HEK293 (cell line): ENCODE measurements around the gene NECAP2.
A peak's percentile ranks its signal among the peaks of the same experiment; 100 is the strongest.

Source experiments
- GLI2 ChIP-seq: fragments of 450-650 bp; formaldehyde crosslinking; IDR thresholded peaks from 2 replicates; pipeline ENCODE4; 2017; ENCODE audit warnings: missing biosample characterization, missing genetic modification characterization, low read depth, borderline replicate concordance
- RBAK ChIP-seq: fragments of 450-650 bp; formaldehyde crosslinking; IDR thresholded peaks from 2 replicates; pipeline ENCODE4 v1.5.1; 2016; ENCODE audit warnings: missing biosample characterization, missing genetic modification characterization
- REPIN1 ChIP-seq: fragments of 450-650 bp; formaldehyde crosslinking; IDR thresholded peaks from 2 replicates; pipeline ENCODE4 v1.5.1; 2017; ENCODE audit warnings: missing biosample characterization, missing genetic modification characterization, low read depth
- SP2 ChIP-seq: fragments of 450-650 bp; formaldehyde crosslinking; IDR thresholded peaks from 2 replicates; pipeline ENCODE4 v1.5.1; 2016; ENCODE audit warnings: missing biosample characterization, missing genetic modification characterization
- SP3 ChIP-seq: fragments of 450-650 bp; formaldehyde crosslinking; IDR thresholded peaks from 2 replicates; pipeline ENCODE4 v1.5.1; 2016; ENCODE audit warnings: missing biosample characterization, missing genetic modification characterization
- ZBTB21 ChIP-seq: fragments of 450-650 bp; formaldehyde crosslinking; IDR thresholded peaks from 2 replicates; pipeline ENCODE4 v1.5.1; 2017; ENCODE audit warnings: missing biosample characterization, missing genetic modification characterization
- ZEB2 ChIP-seq: fragments of 450-650 bp; formaldehyde crosslinking; IDR thresholded peaks from 2 replicates; pipeline ENCODE4 v1.5.1; 2016; ENCODE audit warnings: missing biosample characterization, missing genetic modification characterization
- ZNF140 ChIP-seq: fragments of 450-650 bp; formaldehyde crosslinking; IDR thresholded peaks from 2 replicates; pipeline ENCODE4 v1.5.1; 2016; ENCODE audit warnings: missing biosample characterization, missing genetic modification characterization
- ZNF155 ChIP-seq: fragments of 450-650 bp; formaldehyde crosslinking; IDR thresholded peaks from 2 replicates; pipeline ENCODE4 v1.5.1; 2016; ENCODE audit warnings: missing biosample characterization, missing genetic modification characterization
- ZNF24 ChIP-seq: fragments of 450-650 bp; formaldehyde crosslinking; IDR thresholded peaks from 2 replicates; pipeline ENCODE4 v1.5.1; 2016; ENCODE audit warnings: missing biosample characterization, missing genetic modification characterization
- ZNF341 ChIP-seq: fragments of 450-650 bp; formaldehyde crosslinking; IDR thresholded peaks from 2 replicates; pipeline ENCODE4; 2016; ENCODE audit warnings: low read depth, missing biosample characterization, missing genetic modification characterization
- ZNF394 ChIP-seq: fragments of 450-650 bp; formaldehyde crosslinking; IDR thresholded peaks from 2 replicates; pipeline ENCODE4 v1.5.1; 2016; ENCODE audit warnings: missing biosample characterization, missing genetic modification characterization, mild to moderate bottlenecking, moderate library complexity, borderline replicate concordance
- ZNF501 ChIP-seq: fragments of 450-650 bp; formaldehyde crosslinking; IDR thresholded peaks from 2 replicates; pipeline ENCODE4 v1.5.1; 2016; ENCODE audit warnings: missing biosample characterization, missing genetic modification characterization
- ZNF514 ChIP-seq: fragments of 450-650 bp; formaldehyde crosslinking; IDR thresholded peaks from 2 replicates; pipeline ENCODE4 v1.5.1; 2016; ENCODE audit warnings: missing biosample characterization, missing genetic modification characterization
- ZNF558 ChIP-seq: fragments of 450-650 bp; formaldehyde crosslinking; IDR thresholded peaks from 2 replicates; pipeline ENCODE4 v1.5.1; 2016; ENCODE audit warnings: missing biosample characterization, missing genetic modification characterization
- ZNF654 ChIP-seq: fragments of 450-650 bp; formaldehyde crosslinking; IDR thresholded peaks from 2 replicates; pipeline ENCODE4 v1.5.1; 2016; ENCODE audit warnings: low read depth, missing biosample characterization, missing genetic modification characterization
- ZNF76 ChIP-seq: fragments of 450-650 bp; formaldehyde crosslinking; IDR thresholded peaks from 2 replicates; pipeline ENCODE4; 2016; ENCODE audit warnings: low read depth, missing biosample characterization, missing genetic modification characterization, borderline replicate concordance
- TF ChIP-seq, protein P1 (sequence below): fragments of 450-650 bp; formaldehyde crosslinking; IDR thresholded peaks from 2 replicates; pipeline ENCODE4 v1.5.1; 2016; ENCODE audit warnings: missing biosample characterization, missing genetic modification characterization
- TF ChIP-seq, protein P2 (sequence below): fragments of 450-650 bp; formaldehyde crosslinking; IDR thresholded peaks from 2 replicates; pipeline ENCODE4 v1.5.1; 2016; ENCODE audit warnings: missing biosample characterization, missing genetic modification characterization
- TF ChIP-seq, protein P3 (sequence below): fragments of 450-650 bp; formaldehyde crosslinking; IDR thresholded peaks from 2 replicates; pipeline ENCODE4 v1.5.1; 2016; ENCODE audit warnings: missing biosample characterization, missing genetic modification characterization
- TF ChIP-seq, protein P4 (sequence below): fragments of 450-650 bp; formaldehyde crosslinking; IDR thresholded peaks from 2 replicates; pipeline ENCODE4 v1.5.1; 2016; ENCODE audit warnings: missing biosample characterization, missing genetic modification characterization
- TF ChIP-seq, protein P5 (sequence below): fragments of 450-650 bp; formaldehyde crosslinking; IDR thresholded peaks from 2 replicates; pipeline ENCODE4; 2016; ENCODE audit warnings: missing biosample characterization, missing genetic modification characterization
- TF ChIP-seq, protein P6 (sequence below): fragments of 450-650 bp; formaldehyde crosslinking; IDR thresholded peaks from 2 replicates; pipeline ENCODE4 v1.5.1; 2016; ENCODE audit warnings: missing biosample characterization, missing genetic modification characterization, borderline replicate concordance

Gene NECAP2

DNA sequence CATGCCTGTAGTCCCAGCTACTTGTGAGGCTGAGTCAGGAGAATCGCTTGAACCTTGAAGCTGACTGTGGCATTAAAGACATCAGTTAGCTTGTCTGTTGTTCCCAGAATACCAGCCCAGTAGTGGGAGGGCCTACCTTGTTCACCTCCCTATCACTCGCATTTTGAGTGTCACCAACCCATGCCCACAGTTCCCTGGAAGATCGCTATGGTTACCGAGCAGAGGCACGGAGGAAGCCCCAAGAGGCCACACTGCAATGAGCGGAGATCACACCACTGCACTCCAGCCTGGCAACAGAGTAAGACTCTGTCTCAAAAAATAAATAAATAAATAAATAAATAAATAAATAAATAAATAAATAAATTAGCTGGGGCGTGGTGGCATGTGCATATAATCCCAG, 52.4 kb downstream of the NECAP2 start (continued):
- TF ChIP-seq, protein P1, sequence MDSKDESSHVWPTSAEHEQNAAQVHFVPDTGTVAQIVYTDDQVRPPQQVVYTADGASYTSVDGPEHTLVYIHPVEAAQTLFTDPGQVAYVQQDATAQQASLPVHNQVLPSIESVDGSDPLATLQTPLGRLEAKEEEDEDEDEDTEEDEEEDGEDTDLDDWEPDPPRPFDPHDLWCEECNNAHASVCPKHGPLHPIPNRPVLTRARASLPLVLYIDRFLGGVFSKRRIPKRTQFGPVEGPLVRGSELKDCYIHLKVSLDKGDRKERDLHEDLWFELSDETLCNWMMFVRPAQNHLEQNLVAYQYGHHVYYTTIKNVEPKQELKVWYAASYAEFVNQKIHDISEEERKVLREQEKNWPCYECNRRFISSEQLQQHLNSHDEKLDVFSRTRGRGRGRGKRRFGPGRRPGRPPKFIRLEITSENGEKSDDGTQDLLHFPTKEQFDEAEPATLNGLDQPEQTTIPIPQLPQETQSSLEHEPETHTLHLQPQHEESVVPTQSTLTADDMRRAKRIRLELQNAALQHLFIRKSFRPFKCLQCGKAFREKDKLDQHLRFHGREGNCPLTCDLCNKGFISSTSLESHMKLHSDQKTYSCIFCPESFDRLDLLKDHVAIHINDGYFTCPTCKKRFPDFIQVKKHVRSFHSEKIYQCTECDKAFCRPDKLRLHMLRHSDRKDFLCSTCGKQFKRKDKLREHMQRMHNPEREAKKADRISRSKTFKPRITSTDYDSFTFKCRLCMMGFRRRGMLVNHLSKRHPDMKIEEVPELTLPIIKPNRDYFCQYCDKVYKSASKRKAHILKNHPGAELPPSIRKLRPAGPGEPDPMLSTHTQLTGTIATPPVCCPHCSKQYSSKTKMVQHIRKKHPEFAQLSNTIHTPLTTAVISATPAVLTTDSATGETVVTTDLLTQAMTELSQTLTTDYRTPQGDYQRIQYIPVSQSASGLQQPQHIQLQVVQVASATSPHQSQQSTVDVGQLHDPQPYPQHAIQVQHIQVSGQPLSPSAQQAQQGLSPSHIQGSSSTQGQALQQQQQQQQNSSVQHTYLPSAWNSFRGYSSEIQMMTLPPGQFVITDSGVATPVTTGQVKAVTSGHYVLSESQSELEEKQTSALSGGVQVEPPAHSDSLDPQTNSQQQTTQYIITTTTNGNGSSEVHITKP (tag by site-specific recombination) = peak; percentile 28; the same call in 1 of the 2 replicates
- TF ChIP-seq, protein P2, sequence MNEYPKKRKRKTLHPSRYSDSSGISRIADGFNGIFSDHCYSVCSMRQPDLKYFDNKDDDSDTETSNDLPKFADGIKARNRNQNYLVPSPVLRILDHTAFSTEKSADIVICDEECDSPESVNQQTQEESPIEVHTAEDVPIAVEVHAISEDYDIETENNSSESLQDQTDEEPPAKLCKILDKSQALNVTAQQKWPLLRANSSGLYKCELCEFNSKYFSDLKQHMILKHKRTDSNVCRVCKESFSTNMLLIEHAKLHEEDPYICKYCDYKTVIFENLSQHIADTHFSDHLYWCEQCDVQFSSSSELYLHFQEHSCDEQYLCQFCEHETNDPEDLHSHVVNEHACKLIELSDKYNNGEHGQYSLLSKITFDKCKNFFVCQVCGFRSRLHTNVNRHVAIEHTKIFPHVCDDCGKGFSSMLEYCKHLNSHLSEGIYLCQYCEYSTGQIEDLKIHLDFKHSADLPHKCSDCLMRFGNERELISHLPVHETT (tag by site-specific recombination) = peak; percentile 64
- TF ChIP-seq ZNF76 (tag by site-specific recombination) (0 out of 2 replicates have a peak, but pooled peaks have one; percentile 20), ZNF341 (peak; percentile 59; the same call in 1 of the 2 replicates), RBAK (tag by site-specific recombination) (peak; percentile 76; the same call in 1 of the 2 replicates), ZNF558 (tag by site-specific recombination) (peak; percentile 90), ZNF501 (tag by site-specific recombination) (peak; percentile 68; the same call in 1 of the 2 replicates), ZNF24 (tag by site-specific recombination) (0 out of 2 replicates have a peak, but pooled peaks have one; percentile 35), SP2 (tag by site-specific recombination) (peak; percentile 41), ZEB2 (tag by site-specific recombination) (0 out of 2 replicates have a peak, but pooled peaks have one; percentile 24), GLI2 (tag by site-specific recombination) (peak; percentile 80; the same call in 1 of the 2 replicates), ZNF514 (peak; percentile 92; the same call in 1 of the 2 replicates), REPIN1 (tag by site-specific recombination) (peak; percentile 28; the same call in 1 of the 2 replicates), ZNF394 (tag by site-specific recombination) (peak; percentile 99), ZNF155 (tag by site-specific recombination) (0 out of 2 replicates have a peak, but pooled peaks have one; percentile 43), ZBTB21 (tag by site-specific recombination) (peak; percentile 65), SP3 (peak; percentile 40; the same call in 1 of the 2 replicates), ZNF654 (tag by site-specific recombination) (peak; percentile 38), ZNF140 (tag by site-specific recombination) (peak; percentile 93)
- TF ChIP-seq, protein P3, sequence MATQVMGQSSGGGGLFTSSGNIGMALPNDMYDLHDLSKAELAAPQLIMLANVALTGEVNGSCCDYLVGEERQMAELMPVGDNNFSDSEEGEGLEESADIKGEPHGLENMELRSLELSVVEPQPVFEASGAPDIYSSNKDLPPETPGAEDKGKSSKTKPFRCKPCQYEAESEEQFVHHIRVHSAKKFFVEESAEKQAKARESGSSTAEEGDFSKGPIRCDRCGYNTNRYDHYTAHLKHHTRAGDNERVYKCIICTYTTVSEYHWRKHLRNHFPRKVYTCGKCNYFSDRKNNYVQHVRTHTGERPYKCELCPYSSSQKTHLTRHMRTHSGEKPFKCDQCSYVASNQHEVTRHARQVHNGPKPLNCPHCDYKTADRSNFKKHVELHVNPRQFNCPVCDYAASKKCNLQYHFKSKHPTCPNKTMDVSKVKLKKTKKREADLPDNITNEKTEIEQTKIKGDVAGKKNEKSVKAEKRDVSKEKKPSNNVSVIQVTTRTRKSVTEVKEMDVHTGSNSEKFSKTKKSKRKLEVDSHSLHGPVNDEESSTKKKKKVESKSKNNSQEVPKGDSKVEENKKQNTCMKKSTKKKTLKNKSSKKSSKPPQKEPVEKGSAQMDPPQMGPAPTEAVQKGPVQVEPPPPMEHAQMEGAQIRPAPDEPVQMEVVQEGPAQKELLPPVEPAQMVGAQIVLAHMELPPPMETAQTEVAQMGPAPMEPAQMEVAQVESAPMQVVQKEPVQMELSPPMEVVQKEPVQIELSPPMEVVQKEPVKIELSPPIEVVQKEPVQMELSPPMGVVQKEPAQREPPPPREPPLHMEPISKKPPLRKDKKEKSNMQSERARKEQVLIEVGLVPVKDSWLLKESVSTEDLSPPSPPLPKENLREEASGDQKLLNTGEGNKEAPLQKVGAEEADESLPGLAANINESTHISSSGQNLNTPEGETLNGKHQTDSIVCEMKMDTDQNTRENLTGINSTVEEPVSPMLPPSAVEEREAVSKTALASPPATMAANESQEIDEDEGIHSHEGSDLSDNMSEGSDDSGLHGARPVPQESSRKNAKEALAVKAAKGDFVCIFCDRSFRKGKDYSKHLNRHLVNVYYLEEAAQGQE (tag by site-specific recombination) = peak; percentile 82
- TF ChIP-seq, protein P4, sequence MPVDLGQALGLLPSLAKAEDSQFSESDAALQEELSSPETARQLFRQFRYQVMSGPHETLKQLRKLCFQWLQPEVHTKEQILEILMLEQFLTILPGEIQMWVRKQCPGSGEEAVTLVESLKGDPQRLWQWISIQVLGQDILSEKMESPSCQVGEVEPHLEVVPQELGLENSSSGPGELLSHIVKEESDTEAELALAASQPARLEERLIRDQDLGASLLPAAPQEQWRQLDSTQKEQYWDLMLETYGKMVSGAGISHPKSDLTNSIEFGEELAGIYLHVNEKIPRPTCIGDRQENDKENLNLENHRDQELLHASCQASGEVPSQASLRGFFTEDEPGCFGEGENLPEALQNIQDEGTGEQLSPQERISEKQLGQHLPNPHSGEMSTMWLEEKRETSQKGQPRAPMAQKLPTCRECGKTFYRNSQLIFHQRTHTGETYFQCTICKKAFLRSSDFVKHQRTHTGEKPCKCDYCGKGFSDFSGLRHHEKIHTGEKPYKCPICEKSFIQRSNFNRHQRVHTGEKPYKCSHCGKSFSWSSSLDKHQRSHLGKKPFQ = peak; percentile 84
- TF ChIP-seq, protein P5, sequence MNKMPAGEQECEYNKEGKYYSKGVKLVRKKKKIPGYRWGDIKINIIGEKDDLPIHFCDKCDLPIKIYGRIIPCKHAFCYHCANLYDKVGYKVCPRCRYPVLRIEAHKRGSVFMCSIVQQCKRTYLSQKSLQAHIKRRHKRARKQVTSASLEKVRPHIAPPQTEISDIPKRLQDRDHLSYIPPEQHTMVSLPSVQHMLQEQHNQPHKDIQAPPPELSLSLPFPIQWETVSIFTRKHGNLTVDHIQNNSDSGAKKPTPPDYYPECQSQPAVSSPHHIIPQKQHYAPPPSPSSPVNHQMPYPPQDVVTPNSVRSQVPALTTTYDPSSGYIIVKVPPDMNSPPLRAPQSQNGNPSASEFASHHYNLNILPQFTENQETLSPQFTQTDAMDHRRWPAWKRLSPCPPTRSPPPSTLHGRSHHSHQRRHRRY (tag by site-specific recombination) = 0 out of 2 replicates have a peak, but pooled peaks have one; percentile 58
- TF ChIP-seq, protein P6, sequence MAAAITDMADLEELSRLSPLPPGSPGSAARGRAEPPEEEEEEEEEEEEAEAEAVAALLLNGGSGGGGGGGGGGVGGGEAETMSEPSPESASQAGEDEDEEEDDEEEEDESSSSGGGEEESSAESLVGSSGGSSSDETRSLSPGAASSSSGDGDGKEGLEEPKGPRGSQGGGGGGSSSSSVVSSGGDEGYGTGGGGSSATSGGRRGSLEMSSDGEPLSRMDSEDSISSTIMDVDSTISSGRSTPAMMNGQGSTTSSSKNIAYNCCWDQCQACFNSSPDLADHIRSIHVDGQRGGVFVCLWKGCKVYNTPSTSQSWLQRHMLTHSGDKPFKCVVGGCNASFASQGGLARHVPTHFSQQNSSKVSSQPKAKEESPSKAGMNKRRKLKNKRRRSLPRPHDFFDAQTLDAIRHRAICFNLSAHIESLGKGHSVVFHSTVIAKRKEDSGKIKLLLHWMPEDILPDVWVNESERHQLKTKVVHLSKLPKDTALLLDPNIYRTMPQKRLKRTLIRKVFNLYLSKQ (tag by site-specific recombination) = 0 out of 2 replicates have a peak, but pooled peaks have one; percentile 69
